IMR-90 (cell line): ENCODE data around the gene ZNF521.

Source experiments
- MAFK ChIP-seq: IDR thresholded peaks from 2 replicates; pipeline ENCODE4 v1.6.1; 2012; ENCODE audit warnings: low read depth, low read length, improper control_type of control experiment
- TF ChIP-seq, protein P1 (sequence below): conservative IDR thresholded peaks from 2 replicates; pipeline ENCODE4 v1.5.1; 2012; ENCODE audit warnings: mild to moderate bottlenecking, low read depth, low read length, improper control_type of control experiment

DNA sequence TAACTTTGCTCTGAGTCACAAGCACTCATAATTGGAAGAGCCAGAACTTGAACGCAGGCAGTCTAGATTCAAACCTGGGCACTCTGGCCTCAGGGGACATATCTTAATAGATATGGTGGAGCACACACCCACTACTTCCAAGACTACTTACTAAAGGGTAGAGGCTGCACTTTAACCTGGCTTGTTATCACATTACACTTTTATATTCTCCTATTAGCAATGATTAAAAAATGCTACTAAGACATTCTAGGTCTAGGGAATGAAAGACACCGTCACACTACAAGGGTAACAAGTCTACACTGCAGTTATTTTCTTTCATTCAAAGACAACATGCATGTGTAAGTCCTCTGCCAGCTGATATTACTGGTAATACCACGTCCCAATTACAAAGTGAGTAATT, 258.8 kb downstream of the ZNF521 start:
- TF ChIP-seq MAFK: no peak
- TF ChIP-seq, protein P1, sequence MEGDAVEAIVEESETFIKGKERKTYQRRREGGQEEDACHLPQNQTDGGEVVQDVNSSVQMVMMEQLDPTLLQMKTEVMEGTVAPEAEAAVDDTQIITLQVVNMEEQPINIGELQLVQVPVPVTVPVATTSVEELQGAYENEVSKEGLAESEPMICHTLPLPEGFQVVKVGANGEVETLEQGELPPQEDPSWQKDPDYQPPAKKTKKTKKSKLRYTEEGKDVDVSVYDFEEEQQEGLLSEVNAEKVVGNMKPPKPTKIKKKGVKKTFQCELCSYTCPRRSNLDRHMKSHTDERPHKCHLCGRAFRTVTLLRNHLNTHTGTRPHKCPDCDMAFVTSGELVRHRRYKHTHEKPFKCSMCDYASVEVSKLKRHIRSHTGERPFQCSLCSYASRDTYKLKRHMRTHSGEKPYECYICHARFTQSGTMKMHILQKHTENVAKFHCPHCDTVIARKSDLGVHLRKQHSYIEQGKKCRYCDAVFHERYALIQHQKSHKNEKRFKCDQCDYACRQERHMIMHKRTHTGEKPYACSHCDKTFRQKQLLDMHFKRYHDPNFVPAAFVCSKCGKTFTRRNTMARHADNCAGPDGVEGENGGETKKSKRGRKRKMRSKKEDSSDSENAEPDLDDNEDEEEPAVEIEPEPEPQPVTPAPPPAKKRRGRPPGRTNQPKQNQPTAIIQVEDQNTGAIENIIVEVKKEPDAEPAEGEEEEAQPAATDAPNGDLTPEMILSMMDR: no peak
